HG02678 (cell line): ENCODE data around the gene WDR62.
"Not testable (repeated sequence)": the region's sequence is repeated elsewhere in the genome, so short reads cannot be mapped to it uniquely, and the experiment has no call there.

Source experiments
- ATAC-seq: cut with Tn5 transposase; IDR thresholded peaks from one replicate; pipeline ENCODE4 v1.9.1; 2021; ENCODE audit warnings: mild to moderate bottlenecking, moderate library complexity; ENCODE audit not compliant: unreplicated experiment

Gene WDR62

GRCh38 chr19:36032251-36033104 is 22.2 kb upstream of the WDR62 start, which contains the start of gene CLIP3:
CLIP3 (minus strand) TSS chr19:36032873; CDS start chr19:36032357, 516 bp downstream.
- ATAC-seq: no peak

GRCh38 chr19:36040495-36040894 is 14.2 kb upstream of the WDR62 start:
- ATAC-seq: no peak

GRCh38 chr19:36041092-36041491 is 13.6 kb upstream of the WDR62 start:
- not testable (repeated sequence) for ATAC-seq

- ATAC-seq: no peak
These were observed 12.9 kb upstream of the WDR62 start for GRCh38 chr19:36041831-36042230.

- no peak for ATAC-seq
These were observed 10.7 kb upstream of the WDR62 start for GRCh38 chr19:36043952-36044351.

GRCh38 chr19:36046443-36047050 is 8.2 kb upstream of the WDR62 start:
- no peak for ATAC-seq

- ATAC-seq: no peak
These were observed 6.9 kb upstream of the WDR62 start for GRCh38 chr19:36047835-36048234.

- ATAC-seq: no peak
These were observed 5.5 kb upstream of the WDR62 start for GRCh38 chr19:36049080-36049698.

GRCh38 chr19:36051236-36051635 is 3.5 kb upstream of the WDR62 start:
- ATAC-seq: no peak

GRCh38 chr19:36051637-36052036 is 3.1 kb upstream of the WDR62 start:
- no peak for ATAC-seq

- ATAC-seq: peak; percentile 79
These were observed 471 bp upstream of the WDR62 start, which contains the start of gene THAP8 for GRCh38 chr19:36054119-36054732. THAP8 (minus strand) TSS chr19:36054285; CDS start chr19:36054217, 68 bp downstream.

- ATAC-seq: no peak
These were observed 3.9 kb downstream of the WDR62 start for GRCh38 chr19:36058481-36059179.

- no peak for ATAC-seq
These were observed 4.6 kb downstream of the WDR62 start for GRCh38 chr19:36059180-36059910.

- ATAC-seq: no peak
These were observed 5.7 kb downstream of the WDR62 start for GRCh38 chr19:36060430-36060829.

- no peak for ATAC-seq
These were observed 6.7 kb downstream of the WDR62 start for GRCh38 chr19:36061367-36061766.

- no peak for ATAC-seq
These were observed 10.1 kb downstream of the WDR62 start for GRCh38 chr19:36064826-36065225.

GRCh38 chr19:36067681-36068080 is 13.0 kb downstream of the WDR62 start:
- ATAC-seq: no peak

- ATAC-seq: not testable (repeated sequence)
These were observed 14.3 kb downstream of the WDR62 start for GRCh38 chr19:36068810-36069499.

GRCh38 chr19:36072081-36072480 is 17.4 kb downstream of the WDR62 start:
- ATAC-seq: no peak
